Fibroblast of lung (primary cell): ENCODE results near the gene TLL2.

Source experiments
- CTCF ChIP-seq, 2 donors: IDR thresholded peaks in 1 of 2; conservative IDR thresholded peaks in 1 of 2; 1 replicate in 1 of 2; 2 replicates in 1 of 2; pipeline ENCODE4 v1.5.1; 2011 to 2012; ENCODE audit warnings: low read length in 2 of 2, control low read depth in 1 of 2, inconsistent platforms in 1 of 2, low read depth in 1 of 2, mild to moderate bottlenecking in 1 of 2
- EZH2 ChIP-seq: IDR thresholded peaks from 2 replicates; pipeline ENCODE4 v1.5.1; 2012; ENCODE audit warnings: low read length, control low read depth, mild to moderate bottlenecking; ENCODE audit errors: missing control alignments

- no peak for TF ChIP-seq CTCF (conservative IDR thresholded peaks at IDR 0.05 in 1 of 2, IDR thresholded peaks at IDR 0.05 in 1 of 2; ENCODE audit: low read depth in 1 of 2, low read length in 2 of 2)
- TF ChIP-seq EZH2, result no peak
These were observed 25.0 kb upstream of the TLL2 start for GRCh38 chr10:96538683-96539082.
